AG10803 (cell line): ENCODE data around the gene SWT1.

ENCODE experiments used
- DNase-seq: peaks from one replicate; pipeline ENCODE4 v3.0.0; 2010; ENCODE audit warnings: low read depth
- H3K4me3 ChIP-seq: 2 replicates; pipeline ENCODE4 v1.5.1; 2011; ENCODE audit warnings: mild to moderate bottlenecking, low read length, control low read depth
- CTCF ChIP-seq: conservative IDR thresholded peaks from 2 replicates; pipeline ENCODE4 v1.5.1; 2011; ENCODE audit warnings: mild to moderate bottlenecking, low read length, control low read depth, inconsistent platforms

Gene SWT1

DNA sequence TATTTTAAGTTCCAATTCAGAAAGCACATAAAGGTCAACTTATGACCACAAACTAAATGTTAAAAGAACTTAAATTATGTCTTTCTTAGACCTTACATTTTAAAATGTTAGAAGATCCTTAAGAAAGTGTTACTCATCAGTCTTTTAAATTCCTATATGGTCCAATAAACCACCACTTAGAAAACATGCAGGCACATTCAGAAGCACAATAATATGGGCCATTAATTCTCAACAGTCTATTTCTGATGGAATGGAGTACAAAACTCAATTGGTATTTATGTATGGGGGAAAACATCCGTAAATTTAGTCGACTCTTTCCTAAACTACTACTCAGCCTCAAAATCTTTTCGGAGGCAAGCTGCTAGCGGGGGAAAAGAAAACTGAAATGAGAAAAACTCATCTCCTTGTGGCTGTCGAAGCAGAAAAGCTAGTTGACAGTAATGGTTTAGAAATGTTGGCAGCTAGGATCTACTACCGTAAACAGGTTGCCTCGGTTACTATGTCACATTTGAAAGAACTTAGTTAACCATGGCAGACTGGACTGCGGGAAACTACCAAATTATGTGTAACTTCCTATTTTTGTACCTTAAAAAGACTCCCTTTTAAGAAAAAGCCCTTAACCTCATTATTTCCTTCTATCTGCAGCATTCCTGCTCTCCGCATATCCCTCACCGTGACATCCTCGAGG lies 1.2 kb upstream of the SWT1 start:
- peak overlapping the region; percentile 73 for H3K4me3 ChIP-seq
- peak; percentile 64 for DNase-seq
- TF ChIP-seq CTCF, result no peak

DNA sequence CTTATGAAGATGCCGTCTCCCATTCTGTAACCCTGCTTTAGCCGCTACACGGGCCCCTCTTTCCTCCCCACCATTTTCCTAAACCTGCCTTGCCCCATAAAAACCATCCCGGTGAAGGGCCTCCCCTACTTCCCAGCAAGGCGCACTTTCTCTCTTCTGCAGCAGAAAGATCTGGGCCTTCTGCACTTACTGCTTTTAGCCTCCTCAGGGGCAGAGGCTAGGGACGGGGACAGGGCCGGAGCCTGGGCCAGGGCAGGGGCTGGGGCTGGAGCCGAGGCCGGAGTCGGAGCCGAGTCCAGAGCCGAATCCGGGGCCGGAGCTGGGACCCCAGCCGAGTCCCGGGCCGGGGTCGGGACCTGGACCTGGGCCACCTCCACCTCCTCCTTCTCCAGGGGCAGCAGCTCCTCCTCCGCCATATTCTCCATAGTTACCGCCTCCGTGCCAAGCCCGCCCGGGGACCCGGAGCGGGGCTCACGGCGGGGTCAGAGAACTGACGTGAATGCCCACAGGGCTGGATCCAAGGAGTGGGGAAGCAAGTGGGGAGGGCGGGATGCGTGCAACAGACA lies 596 bp upstream of the SWT1 start:
- TF ChIP-seq CTCF, result no peak
- H3K4me3 ChIP-seq, result peak overlapping the region; percentile 73
- peak; percentile 30 for DNase-seq

DNA sequence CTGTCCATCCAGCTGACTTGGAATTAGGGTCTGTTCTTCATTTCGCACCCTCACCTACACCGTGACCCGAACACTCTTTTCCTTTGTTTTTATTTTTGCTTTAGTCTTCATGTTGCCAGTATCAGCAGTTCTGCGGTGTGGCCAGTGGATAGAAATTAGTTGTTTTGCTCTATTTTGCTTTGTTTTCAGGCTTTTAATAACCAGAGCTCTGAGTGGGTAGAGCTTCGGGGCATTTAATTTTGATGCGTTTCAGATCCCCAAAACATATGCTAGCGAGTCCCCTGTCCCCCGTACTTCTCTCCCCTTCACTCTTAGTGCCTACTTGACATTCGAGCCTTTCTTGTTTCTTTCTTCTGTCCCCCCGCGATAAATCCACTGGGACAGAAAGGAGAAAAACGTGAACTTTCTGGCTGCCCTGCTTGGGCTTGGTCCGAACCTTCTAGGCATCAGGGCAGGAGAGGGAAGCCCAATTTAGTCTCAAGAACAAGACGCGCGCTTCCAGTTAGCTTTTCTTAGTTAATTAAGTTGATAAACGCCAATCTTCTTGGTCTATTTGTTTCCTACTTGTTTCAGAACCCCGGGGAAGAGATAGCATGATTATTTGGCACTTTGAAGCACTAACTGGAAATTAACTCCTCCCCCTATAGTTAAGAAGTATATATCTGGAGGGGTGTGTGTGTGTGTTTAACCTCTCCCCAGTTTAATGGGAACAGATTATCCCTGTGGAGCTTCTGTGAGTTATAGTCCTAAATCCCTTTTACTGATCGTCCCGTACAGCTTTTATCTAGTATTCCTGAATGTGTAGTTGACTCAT lies 839 bp downstream of the SWT1 start:
- no peak for TF ChIP-seq CTCF
- DNase-seq, result no peak
- H3K4me3 ChIP-seq, result peak overlapping the region; percentile 78

GRCh38 chr1:185158800-185159199 lies 1.8 kb downstream of the SWT1 start:
- no peak for TF ChIP-seq CTCF
- H3K4me3 ChIP-seq, result no peak overlapping the region
- no peak for DNase-seq

- no peak overlapping the region for H3K4me3 ChIP-seq
- no peak for DNase-seq
- TF ChIP-seq CTCF, result no peak
Measured at GRCh38 chr1:185159966-185160365, 3.0 kb downstream of the SWT1 start.

DNA sequence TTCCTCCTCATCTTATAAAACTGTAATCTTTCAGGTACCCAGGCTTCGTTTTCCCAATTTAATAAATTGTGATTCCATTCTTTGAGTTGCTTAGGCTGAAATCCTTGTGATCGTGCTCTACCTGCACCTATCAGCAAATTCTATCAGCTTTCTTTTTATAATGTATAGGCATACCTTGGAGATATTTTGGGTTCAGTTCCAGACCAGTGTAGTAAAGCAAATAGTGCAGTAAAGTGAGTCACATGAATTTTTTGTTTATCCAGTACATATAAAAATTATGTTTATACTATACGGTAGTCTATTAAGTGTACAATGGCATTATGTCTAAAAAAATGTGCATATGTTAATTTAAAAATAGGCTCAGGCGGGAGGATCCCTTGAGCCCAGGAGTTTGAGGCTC lies 5.5 kb downstream of the SWT1 start:
- DNase-seq, result no peak
- no peak for TF ChIP-seq CTCF
- H3K4me3 ChIP-seq, result no peak overlapping the region
